Retina (tissue), 1 donor: ENCODE data around the gene COL6A1.

ENCODE experiments used
- DNase-seq: peaks from one replicate; pipeline ENCODE4 v3.0.0-alpha.2; 2016

The COL6A1 gene

DNA sequence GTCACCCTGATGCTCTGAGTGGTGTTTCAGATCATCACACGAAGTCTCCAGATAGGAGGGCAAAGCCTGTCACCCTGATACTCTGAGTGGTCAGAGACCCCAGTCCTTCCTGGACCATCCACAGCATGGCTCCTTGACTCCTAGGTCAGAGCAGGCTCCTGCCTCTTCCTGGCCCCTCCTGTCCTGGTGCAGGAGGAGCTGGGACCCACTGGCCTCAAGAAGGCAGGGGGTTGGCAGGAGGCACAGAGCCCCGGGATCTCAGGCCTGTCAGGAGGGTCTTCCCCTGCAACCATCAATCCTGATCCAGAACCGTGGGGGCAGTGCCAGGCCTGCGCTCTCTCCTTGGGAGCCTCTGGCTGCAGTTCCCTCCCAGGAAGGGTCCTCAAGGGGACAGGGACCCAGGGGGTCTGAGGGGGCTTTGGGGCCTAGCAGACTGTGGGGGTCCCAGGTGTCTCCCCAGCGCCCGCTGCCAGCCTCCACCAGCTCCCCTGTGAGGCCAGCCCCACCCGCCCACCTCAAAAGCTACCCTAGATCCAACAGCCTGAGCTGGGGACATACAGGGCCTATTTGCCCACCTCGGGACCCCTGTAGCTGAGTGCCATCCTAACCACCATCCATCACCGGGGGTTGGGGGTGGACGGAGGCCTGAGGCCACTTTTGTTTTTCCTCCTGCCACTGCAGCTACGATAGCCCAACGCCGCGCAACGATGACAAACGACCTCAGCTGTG lies 27.5 kb downstream of the COL6A1 start:
- DNase-seq, result no peak

DNA sequence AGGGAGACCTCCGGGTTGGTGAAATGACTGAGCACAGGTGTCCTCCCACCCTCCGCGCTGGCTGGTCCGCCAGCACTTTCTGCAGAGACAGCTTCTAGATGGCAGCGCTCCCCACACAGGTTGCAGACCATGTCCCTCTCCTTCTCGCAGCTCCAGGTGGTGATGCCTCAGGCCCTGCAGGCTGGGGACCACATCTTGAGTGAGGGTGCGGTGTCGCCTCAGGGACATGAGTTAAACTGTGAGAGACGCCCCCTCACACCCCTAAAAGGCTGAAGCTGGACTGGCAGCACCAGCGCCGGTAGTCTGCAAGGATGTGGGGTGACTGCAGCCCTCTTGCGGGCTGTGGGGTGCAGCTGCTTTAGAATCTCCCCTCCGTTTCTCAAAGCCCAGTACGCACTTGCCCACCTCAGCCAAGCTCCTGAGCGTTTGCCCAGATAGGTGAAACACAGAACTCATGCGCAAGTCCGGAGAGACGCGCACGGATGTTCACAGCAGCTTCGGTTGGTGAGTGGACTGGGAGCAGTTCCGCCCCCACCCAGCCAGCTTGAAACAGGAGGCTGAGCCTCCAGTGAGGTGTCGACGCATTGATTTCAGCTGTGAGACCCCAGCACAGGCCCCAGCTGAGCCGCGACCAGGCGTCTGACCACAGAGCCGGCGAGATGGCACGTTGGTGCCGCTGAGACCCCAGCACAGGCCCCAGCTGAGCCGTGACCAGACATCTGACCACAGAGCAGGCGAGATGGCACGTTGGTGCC lies 28.6 kb downstream of the COL6A1 start:
- DNase-seq, result no peak

DNA sequence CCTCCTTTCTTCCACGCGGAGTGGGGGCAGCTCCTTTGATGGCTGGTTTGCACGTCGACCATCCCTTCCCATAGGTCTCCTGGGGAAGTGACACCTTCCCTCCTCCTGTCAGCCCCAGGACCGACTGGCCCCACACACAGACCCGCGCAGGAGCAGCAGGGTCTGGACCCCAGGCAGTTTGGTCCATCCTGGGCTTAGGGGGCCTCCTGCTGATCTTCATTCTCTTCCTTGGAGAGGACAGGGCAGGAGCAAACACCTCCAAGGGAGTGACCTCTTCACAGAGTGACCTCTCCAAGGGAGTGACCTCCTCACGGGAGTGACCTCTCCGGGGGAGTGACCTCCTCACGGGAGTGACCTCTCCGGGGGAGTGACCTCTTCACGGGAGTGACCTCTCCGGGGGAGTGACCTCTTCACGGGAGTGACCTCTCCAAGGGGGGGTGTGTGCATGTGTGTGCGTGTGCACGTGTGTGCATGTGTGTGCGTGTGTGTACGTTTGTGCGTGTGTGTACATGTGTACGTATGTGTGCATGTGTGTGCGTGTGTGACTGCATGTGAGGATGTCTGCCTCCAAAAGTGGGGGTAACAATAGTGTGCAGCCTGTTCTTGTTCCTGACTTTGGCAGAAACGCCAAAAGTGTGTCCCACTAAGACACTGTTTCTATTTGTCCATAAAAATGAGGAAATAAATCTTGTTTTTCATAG lies 29.8 kb downstream of the COL6A1 start:
- no peak for DNase-seq

DNA sequence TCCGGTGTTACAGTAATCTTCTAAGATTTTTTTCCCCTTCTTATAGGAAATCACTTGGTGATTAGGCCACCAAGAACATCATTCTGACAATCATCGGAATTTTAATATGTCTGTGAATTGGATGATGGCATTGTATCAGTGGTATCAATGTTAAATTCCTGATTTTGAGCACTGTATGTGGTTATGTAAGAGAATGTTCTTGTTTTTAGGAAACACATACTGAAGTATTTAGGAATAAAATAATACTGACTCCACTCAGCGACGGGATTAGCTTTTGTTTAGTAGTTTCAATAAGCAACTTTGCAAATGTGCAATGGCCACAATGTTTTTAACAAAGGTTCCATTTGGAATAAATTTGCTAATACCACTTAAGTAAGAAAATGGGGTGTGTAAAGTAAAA lies 30.6 kb downstream of the COL6A1 start:
- DNase-seq, result no peak

DNA sequence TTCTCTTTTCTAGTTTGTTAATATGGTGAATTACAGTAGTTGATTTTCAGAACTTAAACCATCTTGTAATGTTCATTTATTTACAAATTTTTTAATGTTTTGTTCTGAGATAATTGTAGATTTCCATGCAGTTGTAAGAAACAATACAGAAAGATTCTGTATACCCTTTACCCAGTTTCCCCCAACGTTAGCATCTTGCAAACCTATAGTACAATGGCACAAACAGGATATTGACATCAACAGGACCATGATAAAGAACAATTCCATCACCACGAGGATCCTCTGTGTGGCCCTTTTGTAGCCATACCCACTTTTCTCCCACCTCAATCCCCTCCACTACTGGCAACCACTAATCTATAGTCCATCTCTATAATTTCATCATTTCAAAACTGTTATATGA lies 33.3 kb downstream of the COL6A1 start:
- no peak for DNase-seq

DNA sequence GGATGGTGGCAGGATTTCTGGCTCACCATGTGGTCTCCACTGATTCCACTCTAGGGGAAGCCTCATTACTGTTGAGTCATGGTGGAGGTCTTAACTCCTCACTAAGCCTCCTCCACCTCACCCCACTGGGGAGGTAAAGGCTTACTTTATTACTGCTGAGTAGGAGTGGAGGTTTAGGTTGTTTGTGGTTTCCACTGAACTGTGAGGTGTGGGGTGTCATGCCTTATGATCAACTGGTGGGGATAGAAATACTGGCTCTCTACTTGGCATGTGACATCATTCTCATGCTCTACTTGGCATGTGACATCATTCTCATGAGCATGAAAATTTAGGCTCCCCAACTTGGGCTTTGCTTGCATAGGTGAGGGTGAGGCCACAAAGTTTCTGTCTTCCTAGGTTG lies 35.6 kb downstream of the COL6A1 start:
- no peak for DNase-seq

DNA sequence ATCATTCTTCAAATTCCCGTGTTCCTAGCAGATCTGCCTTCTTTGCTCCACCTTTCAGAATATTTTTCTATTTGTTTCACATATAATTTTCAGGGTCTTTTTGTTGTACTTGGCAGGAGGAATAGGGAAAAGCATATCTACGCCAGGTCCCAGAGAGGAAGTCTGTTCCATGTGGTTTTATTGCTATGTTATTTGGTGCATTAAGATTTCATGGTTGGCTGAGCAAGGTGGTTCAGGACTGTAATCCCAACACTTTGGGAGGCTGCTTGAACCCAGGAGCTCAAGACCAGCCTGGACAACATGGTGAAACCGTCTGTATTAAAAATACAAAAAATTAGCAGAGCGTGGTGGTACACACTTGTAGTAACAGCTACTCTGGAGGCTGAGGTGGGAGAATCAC lies 36.1 kb downstream of the COL6A1 start:
- DNase-seq, result no peak

DNA sequence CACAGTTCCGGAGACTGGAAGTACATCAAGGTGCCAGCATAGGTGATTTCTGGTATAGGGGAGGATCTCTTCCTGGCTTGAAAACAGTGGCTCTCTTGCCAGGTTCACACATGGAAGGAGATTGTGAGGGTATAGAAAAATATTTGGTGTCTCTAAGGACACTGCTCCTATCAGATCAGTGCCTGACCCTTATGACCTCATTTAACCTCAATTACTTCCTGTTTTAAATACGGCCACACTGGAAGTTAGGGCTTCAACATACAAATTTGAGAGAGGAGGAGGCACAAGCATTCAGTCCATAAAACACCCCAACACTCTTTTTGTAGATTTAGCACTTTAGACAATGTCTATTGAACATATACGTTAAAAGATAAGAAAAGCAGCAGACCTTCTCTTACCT lies 37.0 kb downstream of the COL6A1 start:
- DNase-seq, result no peak

DNA sequence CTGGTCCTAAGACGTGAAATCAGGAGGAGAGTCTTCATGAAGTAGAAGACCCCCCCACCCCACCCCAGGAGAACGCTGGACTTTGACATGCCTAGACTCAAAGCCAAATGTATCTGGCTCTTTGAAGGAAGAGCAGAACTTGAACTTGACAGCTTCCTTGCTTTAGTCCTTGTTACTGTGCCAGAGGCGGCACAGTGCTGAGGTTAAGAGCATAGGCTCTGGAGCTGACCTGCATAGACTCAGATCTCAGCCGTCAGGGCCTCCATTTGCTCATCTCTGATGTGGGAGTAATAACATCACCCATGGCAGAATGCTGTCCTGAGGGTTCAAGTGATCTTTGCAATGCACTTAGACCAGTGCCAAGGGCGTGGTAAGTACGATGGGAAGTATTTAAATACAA lies 39.0 kb downstream of the COL6A1 start:
- no peak for DNase-seq

DNA sequence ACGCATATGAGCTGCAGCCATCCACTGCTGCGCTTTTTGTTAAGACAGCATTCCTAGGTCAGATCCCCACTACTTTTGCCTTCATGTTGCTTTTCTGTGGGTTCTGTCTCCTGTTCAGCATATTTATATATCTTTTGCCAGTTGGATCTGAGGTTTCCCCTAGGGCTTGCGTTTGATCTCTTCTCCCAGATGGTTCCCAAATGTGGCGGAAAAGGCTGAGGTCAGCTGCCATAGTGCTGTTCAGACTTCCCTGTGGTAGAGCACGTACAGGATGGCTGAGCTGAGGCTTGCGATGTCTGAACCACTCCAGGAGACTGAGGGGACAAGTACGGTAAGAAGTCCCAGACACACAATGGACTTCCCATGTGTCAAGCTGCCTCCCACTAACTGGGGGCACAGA lies 39.8 kb downstream of the COL6A1 start:
- no peak for DNase-seq

DNA sequence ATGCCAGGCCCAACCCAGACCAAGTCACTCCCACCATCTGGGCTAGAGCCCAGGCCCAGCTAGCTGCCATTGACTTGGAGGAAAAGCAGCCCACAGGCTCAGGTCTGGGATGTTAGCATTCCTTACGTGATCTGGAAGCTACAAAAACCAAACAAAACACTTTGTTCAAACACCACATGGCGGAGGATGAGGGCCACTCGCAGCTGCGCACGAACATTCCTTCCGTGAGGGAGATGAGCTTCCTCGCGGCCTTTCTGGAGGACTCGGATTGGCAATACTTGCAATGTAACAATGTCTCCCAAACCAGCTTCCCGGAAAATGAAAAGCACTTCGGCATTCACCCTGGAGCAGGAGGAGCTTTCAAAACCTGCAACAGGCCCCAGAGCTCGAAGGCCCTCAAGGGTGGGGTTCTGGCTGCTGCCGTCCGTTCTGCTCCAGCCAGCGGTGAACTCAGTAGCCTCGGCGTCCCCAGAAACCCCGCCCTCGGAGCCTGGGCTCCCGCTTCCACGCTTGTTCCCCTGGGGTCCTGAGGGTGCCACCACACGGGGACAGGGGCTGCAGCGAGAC lies 40.5 kb downstream of the COL6A1 start:
- no peak for DNase-seq

DNA sequence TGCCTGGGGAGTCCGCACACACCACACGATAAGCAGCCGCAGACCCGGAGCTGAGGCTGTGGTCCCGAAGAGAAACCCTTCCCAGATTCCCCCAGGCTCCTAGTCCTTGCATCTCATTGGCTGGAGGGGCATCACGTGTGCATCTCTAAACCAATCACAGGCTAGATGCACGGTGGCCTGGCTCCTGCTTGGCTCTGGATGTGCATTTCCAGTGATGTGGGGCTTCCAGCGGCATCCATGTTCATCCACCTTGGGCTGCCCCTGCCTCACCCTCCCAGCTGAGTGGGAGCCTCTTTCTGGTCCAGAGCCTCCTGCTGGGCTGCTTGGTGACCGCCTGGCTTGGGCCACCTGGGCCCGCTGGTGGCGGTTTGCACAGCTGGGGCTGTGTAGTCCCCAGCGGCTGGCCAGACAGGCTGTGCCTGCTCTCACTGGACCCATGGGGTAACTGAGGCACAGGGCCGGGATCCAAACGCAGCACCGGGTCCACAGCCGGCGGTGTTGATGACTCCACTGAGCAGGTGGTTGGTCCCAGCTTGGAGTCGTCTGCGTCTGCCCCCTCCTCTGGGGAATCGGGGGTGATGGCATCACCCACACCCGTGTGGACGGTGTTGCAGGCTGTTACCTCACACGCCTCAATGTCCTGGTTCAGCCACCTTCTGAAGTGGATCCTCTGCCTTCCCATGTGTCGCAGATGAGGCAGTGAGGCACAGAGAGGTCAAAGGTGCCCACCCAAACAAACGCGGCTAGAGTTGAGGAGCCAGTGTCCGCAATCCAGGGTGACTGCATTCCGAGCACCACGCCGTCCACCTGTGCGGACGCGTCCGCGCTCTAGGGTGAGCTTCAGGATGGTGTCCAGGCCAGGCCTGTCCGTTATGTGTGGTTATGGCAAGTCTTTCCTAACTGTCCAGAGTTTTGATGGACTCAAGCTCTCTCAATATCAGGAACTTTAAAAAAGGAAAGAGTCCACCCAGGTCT lies 41.3 kb downstream of the COL6A1 start:
- DNase-seq, result no peak

DNA sequence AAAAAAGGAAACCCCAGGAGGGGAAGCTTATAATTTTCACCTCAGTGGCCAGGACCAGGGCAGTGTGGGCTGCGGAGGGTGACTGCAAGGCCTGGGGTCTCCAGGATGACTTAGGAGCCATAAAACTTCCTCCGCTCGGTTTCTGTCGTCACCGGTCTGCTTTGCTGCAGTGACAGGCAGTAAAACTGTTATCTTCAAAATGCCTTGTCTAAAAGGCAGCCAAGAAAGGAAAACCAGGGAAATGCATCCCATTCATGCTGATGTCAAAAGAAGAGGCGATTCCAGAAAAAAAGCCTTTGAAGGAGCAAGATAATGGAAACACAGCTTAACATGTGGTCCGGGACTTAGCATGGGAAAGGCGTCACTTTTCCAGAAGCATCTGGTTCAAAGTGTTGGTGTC lies 42.0 kb downstream of the COL6A1 start:
- DNase-seq, result no peak

DNA sequence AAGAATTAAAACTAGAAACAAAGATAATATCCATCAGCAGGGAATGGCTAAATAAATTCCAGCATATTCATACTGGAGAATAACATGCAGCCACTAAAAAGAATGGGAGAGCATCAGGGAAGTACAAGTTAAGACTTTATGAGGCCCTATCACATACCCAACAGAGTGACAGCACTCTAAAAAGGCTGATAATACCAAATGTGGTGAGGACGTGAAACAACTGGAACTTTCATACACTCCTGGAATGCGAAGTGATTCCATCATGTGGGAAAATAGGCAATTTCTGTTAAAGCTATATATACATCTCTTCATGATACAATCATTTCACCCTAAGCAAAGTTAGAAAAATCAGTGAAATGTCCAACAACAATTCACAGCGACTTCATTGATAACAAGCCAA lies 42.6 kb downstream of the COL6A1 start:
- DNase-seq, result no peak

DNA sequence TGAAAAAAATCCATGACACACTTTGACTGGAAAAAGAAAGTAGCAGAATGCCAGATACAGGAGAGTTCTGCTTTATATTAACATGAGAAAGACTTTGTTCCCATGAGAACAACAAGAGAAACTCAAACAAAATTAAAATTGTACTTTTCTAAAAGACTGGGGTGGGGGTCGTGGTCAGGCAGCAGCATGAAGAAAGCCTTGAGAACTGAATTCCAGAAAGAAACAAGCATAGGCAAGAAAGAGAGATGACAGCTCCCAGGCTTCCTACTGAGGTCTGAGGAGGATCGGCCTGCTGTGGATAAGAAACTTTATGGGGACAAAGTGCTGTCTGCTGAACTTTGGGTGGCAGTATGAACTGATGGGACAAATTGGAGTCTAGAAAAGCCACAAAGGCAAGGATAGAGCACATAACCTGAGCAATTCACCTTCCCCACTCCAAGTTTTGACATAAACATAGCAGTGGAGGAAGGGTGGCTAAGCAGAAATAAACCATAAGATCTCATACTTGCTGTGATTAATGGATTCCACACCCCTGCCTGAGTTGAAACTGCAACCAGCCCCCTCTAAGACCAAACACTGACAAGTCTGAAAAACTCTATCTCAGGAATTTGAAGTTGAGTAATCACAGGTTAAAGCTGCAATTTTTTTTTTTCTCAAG lies 43.7 kb downstream of the COL6A1 start:
- DNase-seq, result no peak

DNA sequence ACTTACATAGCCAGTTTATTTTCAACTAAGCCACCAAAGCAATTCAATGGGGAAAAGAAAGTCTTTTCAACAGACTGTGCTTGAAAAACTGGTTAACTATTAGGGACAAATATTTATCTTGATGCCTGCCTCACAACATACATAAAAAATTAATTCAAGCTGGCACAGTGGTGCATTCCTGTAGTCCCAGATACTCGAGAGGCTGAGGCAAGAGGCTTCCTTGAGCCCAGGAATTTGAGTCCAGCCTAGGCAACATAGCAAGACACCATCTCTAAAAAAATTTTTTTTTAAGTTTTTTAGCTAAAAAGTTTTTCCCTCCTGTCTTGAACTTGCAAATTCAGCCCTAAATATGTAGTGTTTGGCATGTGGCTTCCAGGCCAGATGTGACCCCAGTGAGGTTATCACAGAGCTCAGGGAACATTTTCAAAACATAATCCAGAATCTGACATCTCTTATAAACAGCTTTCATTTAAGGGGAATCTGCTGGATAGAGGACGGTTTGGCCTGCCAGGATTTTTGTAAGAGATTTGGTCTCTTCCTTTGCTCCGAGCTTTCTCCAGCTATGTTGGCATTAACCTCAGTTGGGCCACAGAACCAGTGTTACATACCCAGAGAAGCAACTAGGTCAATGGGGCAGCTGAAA lies 46.4 kb downstream of the COL6A1 start:
- DNase-seq, result no peak

DNA sequence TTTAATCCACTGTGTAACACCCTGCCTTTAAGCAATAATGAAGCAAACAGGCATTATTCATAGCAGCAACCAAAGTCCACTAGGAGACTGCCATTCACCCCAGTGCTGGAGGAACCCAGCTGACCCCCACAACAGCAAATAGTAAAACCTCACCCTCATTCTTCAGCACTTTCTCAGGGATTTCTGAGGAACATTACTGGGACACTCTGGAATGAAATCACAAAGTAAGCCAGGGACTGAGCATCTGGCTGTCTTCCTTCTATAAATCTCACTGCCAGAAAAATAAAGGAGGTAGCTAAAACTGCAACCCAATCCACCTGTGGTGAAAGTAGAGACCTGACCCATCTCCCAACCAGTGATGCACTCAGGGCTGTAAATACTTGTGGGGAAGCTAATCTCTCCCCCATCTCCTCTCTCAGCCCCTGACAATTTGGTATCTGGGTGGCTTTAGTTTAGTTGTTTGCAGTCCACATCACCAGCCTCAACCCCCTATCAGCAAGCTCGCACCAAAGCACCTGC lies 47.1 kb downstream of the COL6A1 start:
- no peak for DNase-seq

DNA sequence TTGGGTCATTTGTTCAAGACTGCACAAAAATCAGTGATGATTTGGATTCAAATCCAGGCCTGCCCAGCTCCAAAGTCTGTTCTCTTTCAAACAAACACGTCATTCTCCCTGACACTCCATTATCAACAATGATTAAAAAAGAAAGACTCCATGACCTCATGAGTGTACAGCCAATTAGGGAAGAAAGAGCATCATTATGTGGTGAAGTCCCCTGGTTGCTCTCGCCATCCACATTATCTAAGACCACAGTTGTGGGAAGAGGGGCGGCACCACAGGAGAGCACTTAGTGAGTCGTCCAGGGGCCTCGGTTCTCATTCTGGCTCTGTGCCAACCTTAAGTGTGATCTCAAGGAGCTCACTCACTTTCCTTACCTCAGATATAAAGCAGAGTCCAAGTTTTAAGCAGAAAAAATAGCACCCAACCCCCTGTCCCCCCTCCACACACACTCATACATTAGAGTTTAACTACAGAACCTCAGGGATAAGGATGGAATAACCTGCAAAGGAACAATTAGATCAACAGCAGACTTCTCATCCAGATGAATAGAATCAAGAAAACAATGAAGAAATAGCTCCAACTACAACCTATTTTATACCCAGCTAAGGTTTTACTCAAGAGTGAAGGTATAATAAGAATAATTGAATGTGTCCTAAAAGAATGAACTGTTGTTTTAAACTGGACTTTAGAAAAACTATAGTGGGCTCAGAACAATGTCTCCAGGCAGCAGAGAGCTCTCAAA lies 47.8 kb downstream of the COL6A1 start:
- no peak for DNase-seq

DNA sequence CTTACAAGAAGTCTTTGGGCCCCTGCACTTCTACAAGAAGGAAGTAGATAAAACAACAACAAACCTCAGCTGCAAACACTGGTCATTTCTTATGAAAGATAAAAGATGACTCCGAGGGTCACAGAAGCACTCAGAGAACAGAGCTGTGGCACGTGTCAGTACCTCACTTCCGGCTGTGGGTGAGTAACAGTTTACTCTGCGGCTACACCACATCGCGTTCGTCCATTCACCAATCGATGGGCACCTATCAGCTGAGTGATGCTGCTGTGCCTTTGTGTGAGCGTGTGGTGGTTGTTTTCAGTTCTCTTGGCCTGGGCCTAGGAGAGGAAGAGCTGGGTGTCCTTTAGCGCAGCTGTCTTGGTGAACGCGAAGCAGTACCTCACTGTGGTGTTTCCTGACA lies 49.9 kb downstream of the COL6A1 start:
- DNase-seq, result no peak

DNA sequence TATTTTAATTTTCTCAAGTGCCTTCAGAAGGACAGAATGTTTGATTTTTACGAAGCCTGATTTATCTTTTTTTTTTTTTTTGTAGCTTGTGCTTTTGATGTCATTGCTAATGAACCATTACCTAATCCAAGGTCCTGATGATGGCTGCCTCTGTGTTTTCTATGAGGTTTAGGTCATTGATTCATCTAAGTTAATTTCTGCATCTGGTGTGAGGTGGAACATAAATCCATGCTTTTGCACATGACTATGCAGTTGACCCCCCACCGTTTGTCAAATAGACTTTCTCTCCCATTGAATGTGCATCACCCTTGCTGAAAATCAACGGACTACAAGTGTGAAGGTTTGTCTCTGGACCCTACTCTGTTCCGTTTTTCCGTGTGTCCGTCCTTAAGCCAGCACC lies 50.5 kb downstream of the COL6A1 start:
- no peak for DNase-seq
